ENCODE results near the gene FMOD. TPM values are rescaled to one million over a fixed set of nuclear protein-coding genes. Genes with fewer than 3 reads are reported as not detected.

Gene FMOD
- total RNA-seq, 2 experiments from 2014 or later = not detected

DNA sequence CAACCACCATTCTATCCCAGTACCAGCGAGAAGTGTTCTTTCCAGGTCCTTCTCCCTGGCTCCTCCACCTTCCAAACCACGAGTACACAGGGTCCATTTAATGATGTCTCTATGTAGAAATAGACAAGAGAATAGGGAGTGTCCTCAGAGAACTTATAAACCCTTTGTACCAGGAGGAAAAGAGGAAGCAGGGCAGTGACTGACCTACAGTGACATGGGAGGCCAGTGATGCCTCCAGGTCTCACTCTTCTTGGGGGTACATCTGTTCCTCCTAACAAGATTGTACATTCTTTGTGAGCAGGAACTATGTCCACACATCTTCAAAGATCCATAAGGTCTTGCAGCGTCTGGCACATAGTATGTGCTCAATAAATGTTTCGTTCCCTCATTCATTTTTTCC lies 18.7 kb upstream of the FMOD start:
- no peak overlapping the region for H3K4me3 Mint-ChIP-seq
- POLR2A ChIA-PET = no interaction called here
- H3K27ac Mint-ChIP-seq = no peak overlapping the region
- no peaks in the 10 kb centered on the region for H3K4me1 Mint-ChIP-seq
- peaks cover 24% of the 10 kb centered on the region for H3K27me3 Mint-ChIP-seq
- no peaks in the 10 kb centered on the region for H3K9me3 Mint-ChIP-seq
- ATAC-seq (ENCODE audit: low read depth) (no peak), DNase-seq (no peak)
- no peaks in the 10 kb centered on the region for H3K36me3 Mint-ChIP-seq

GRCh38 chr1:203368624-203369451 lies 17.9 kb upstream of the FMOD start:
- DNase-seq (no peak), ATAC-seq (ENCODE audit: low read depth) (no peak)
- POLR2A ChIA-PET = no interaction called here
- H3K4me3 Mint-ChIP-seq = no peak overlapping the region
- H3K27me3 Mint-ChIP-seq = peaks cover 27% of the 10 kb centered on the region
- H3K4me1 Mint-ChIP-seq = no peaks in the 10 kb centered on the region
- H3K9me3 Mint-ChIP-seq = no peaks in the 10 kb centered on the region
- H3K36me3 Mint-ChIP-seq = no peaks in the 10 kb centered on the region
- H3K27ac Mint-ChIP-seq = no peak overlapping the region

GRCh38 chr1:203367057-203367456 lies 16.1 kb upstream of the FMOD start:
- H3K4me1 Mint-ChIP-seq = no peaks in the 10 kb centered on the region
- H3K4me3 Mint-ChIP-seq = no peak overlapping the region
- ATAC-seq (ENCODE audit: low read depth) (no peak), DNase-seq (no peak)
- H3K27ac Mint-ChIP-seq = no peak overlapping the region
- POLR2A ChIA-PET = no interaction called here
- peaks cover 31% of the 10 kb centered on the region for H3K27me3 Mint-ChIP-seq
- no peaks in the 10 kb centered on the region for H3K9me3 Mint-ChIP-seq
- no peaks in the 10 kb centered on the region for H3K36me3 Mint-ChIP-seq

DNA sequence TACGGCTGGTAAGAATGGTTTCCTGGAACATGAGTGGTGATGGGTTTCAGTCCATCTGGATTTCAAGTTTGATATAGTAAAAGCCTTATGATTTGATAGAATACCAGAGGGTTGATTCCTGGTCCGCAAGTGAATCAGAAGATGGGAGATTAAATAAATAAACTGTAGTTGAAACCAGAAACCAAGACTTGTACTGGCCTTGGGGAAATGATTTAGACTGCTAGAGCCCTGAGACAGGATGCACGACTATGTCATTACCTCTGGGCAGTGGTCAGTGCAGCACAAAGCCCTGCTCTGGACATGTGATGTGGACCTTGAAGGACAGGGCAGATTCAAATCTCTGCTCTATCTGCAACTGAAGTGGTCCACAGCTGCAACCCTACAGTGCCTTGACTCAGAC lies 15.6 kb upstream of the FMOD start:
- H3K4me1 Mint-ChIP-seq = no peaks in the 10 kb centered on the region
- ATAC-seq (ENCODE audit: low read depth) (no peak), DNase-seq (no peak)
- no peaks in the 10 kb centered on the region for H3K9me3 Mint-ChIP-seq
- peaks cover 34% of the 10 kb centered on the region for H3K27me3 Mint-ChIP-seq
- no peak overlapping the region for H3K27ac Mint-ChIP-seq
- H3K36me3 Mint-ChIP-seq = no peaks in the 10 kb centered on the region
- POLR2A ChIA-PET = no interaction called here
- H3K4me3 Mint-ChIP-seq = no peak overlapping the region

- Mint-ChIP-seq H3K27me3 (peaks cover 33% of the 10 kb centered on the region), H3K27ac (no peak overlapping the region), H3K4me3 (no peak overlapping the region), H3K9me3 (no peaks in the 10 kb centered on the region), H3K4me1 (no peaks in the 10 kb centered on the region), H3K36me3 (no peaks in the 10 kb centered on the region)
- no peak for DNase-seq
- POLR2A ChIA-PET = no interaction called here
- ATAC-seq (ENCODE audit: low read depth) = no peak
Measured at GRCh38 chr1:203364806-203365205, 13.9 kb upstream of the FMOD start.

DNA sequence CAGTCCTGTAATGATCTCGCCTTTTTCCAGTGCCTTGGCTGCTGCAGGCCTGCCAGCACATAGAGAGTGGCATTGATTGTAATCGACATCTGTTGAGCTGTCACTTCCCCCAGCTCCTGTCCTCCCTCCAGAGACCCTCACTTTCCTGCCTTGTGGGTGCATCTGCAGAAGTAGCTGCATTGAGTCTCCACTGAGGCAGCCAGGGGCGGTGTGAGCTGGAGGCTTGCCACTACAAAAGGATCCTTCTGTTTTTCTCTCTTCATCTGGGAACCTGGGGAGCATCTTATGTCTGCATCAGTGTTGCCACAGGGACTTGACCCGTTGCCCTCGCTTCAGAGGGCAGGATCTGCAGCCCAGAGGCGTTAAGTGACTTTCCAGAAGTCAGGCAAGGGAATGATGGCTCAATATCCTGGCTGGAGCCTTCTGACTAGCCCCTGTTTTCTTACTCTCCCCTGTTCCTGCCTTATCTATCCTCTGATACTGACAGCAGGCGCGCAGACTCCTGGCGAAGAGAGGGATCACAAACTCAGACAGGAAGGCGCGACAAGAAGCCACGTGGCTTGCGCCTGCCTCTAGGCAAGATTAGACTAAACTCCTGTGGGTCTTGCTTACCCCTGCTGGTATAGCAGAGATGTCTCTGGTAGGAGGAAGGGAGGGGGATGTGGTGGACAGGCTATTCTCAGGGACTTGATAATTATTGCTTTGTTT lies 13.3 kb upstream of the FMOD start:
- H3K36me3 Mint-ChIP-seq = no peaks in the 10 kb centered on the region
- H3K27ac Mint-ChIP-seq = no peak overlapping the region
- ATAC-seq (ENCODE audit: low read depth) (no peak), DNase-seq (no peak)
- no peak overlapping the region for H3K4me3 Mint-ChIP-seq
- H3K4me1 Mint-ChIP-seq = no peaks in the 10 kb centered on the region
- POLR2A ChIA-PET = no interaction called here
- H3K27me3 Mint-ChIP-seq = peaks cover 37% of the 10 kb centered on the region
- H3K9me3 Mint-ChIP-seq = no peaks in the 10 kb centered on the region

DNA sequence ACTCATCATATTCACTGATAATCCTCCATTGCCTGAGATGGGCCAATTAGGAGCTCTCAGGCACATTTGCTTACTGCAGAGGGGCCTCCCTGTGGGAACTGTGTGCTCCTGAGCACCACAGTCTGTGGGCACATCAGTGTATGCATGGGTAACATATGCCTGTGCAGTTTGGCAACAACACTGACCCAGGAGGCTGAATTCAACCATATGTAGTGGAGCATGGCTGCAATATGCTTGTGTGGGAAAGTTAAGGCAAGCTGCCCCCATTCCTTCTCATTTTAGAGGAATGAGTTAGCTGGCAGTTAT lies 11.8 kb upstream of the FMOD start:
- POLR2A ChIA-PET = no interaction called here
- H3K4me3 Mint-ChIP-seq = no peak overlapping the region
- peaks cover 52% of the 10 kb centered on the region for H3K27me3 Mint-ChIP-seq
- no peak overlapping the region for H3K27ac Mint-ChIP-seq
- DNase-seq = no peak
- H3K36me3 Mint-ChIP-seq = no peaks in the 10 kb centered on the region
- peaks cover 1% of the 10 kb centered on the region for H3K9me3 Mint-ChIP-seq
- H3K4me1 Mint-ChIP-seq = no peaks in the 10 kb centered on the region
- no peak for ATAC-seq (ENCODE audit: low read depth)

DNA sequence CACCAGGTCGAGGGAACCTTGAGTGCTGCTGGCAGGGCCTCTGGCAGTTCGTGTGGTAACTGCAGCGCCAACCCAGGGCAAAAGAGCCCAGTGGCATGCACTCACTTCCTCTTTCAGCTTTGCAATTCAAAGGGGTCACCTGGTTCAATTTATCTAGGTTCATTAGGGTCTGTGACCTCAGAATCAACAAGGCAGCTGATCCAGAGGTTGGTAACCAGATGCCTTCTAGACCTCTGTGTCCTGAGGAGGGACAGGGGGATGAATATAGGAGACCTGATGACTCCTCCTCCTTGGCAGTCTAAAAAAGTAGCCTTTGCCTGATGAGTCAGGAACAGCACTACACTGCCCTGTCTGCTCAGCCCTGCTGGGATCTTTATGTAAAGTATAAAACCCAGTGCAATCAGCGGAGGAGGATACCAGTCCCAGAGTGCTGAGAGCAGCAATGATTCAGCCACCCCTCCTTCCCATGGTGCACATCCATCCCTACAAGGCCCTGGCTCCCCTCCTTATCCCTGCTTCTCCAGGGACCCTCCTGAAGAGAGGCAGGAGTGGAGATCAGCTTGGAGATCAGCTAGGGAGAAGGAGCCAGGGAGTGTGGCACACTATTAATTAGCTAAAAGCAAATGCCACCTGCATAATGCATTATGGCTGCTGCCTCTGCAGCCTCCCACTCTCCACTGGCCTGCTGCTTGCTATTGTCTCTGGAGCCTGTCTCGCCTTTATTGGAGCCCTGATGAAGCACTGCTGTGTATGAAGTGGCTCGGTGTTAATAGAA lies 11.2 kb upstream of the FMOD start:
- Mint-ChIP-seq H3K4me3 (no peak overlapping the region), H3K27me3 (peaks cover 57% of the 10 kb centered on the region), H3K27ac (no peak overlapping the region), H3K9me3 (peaks cover 4% of the 10 kb centered on the region), H3K36me3 (no peaks in the 10 kb centered on the region), H3K4me1 (no peaks in the 10 kb centered on the region)
- no peak for ATAC-seq (ENCODE audit: low read depth)
- POLR2A ChIA-PET = no interaction called here
- DNase-seq = no peak

GRCh38 chr1:203360547-203361185 lies 9.7 kb upstream of the FMOD start:
- ATAC-seq (ENCODE audit: low read depth) = no peak
- no peak for DNase-seq
- no peak overlapping the region for H3K27ac Mint-ChIP-seq
- POLR2A ChIA-PET = interaction anchor here (0.7 kb wide), 1 partner anchor 371 kb away, joined by 3 read pairs; no protein-coding TSS in a partner anchor
- no peaks in the 10 kb centered on the region for H3K36me3 Mint-ChIP-seq
- H3K4me1 Mint-ChIP-seq = no peaks in the 10 kb centered on the region
- H3K27me3 Mint-ChIP-seq = peaks cover 56% of the 10 kb centered on the region
- peaks cover 6% of the 10 kb centered on the region for H3K9me3 Mint-ChIP-seq
- H3K4me3 Mint-ChIP-seq = no peak overlapping the region

DNA sequence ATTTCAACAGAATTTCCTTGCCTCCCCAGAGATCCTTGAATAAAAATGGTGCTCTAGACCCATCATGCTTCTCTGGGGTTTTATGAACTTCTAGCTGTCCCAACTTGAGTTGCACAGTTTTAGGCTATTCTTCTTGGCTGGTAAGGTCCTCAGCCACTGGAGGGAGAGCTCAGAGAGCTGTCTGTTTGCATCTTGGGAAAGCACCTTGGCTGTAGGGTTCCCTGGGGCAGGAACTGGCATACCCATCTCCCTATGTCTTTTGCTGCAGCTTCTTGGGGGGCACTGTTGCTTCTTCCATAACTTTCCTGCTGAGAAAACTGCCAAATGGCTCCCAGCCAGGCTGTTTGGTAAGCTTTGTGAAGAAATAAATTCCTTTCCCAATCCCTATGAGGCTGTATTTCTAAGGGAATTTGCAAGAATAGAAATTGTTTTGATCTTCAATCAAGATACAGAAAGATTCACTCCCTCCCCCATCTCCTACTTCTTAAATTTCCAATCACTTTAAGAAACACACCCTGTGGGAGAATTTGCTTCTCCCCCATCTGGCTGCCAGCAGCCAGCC lies 8.2 kb upstream of the FMOD start:
- Mint-ChIP-seq H3K36me3 (no peaks in the 10 kb centered on the region), H3K4me1 (peaks cover 4% of the 10 kb centered on the region), H3K4me3 (no peak overlapping the region), H3K27me3 (peaks cover 46% of the 10 kb centered on the region), H3K27ac (no peak overlapping the region), H3K9me3 (peaks cover 6% of the 10 kb centered on the region)
- POLR2A ChIA-PET = no interaction called here
- ATAC-seq (ENCODE audit: low read depth) = no peak
- no peak for DNase-seq

- POLR2A ChIA-PET = no interaction called here
- no peak for ATAC-seq (ENCODE audit: low read depth)
- H3K4me1 Mint-ChIP-seq = peaks cover 6% of the 10 kb centered on the region
- no peaks in the 10 kb centered on the region for H3K36me3 Mint-ChIP-seq
- peaks cover 39% of the 10 kb centered on the region for H3K27me3 Mint-ChIP-seq
- no peak overlapping the region for H3K4me3 Mint-ChIP-seq
- no peak for DNase-seq
- H3K9me3 Mint-ChIP-seq = peaks cover 6% of the 10 kb centered on the region
- H3K27ac Mint-ChIP-seq = no peak overlapping the region
Measured at GRCh38 chr1:203354246-203354645, 3.3 kb upstream of the FMOD start.

GRCh38 chr1:203353486-203353885 lies 2.6 kb upstream of the FMOD start:
- DNase-seq (no peak), ATAC-seq (ENCODE audit: low read depth) (no peak)
- no peaks in the 10 kb centered on the region for H3K36me3 Mint-ChIP-seq
- peaks cover 6% of the 10 kb centered on the region for H3K9me3 Mint-ChIP-seq
- peaks cover 32% of the 10 kb centered on the region for H3K27me3 Mint-ChIP-seq
- H3K27ac Mint-ChIP-seq = no peak overlapping the region
- H3K4me3 Mint-ChIP-seq = no peak overlapping the region
- POLR2A ChIA-PET = no interaction called here
- peaks cover 6% of the 10 kb centered on the region for H3K4me1 Mint-ChIP-seq

DNA sequence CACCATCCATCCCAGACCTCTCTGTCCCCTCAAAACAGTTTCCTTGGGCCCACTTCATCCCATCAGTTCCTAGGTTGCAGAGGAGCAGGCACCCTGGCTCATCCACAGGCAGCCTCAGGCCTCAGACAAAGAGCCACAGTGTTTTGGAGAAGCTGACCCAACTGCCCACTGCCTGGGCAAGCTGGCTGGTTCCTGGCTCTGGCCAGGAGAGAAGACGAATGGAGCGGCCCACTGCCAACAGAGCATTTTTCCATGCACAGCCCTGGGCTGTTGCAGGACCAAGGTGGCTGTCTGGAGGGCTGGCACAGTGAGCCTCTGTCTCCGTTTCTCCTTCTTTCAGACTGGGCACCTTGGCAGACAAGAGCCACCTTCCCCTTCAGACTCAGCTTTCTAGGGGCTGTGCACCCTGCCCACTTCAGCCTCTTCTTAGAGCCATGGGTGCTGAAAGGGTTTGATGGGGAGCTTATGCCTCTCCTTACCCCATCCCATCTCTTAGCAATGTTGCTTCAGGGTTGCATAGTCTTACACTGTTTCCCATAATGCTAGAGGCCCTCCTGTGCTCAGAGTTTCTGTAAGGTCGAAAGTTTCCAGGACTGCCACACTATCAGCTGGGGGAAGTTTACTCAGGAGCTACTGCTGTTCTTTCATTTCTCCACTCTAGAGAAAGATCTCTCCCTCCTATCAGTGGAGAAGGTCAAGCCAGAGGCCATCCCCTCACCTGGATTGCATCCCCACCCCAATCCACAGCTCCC lies 973 bp downstream of the FMOD start:
- no peak for ATAC-seq (ENCODE audit: low read depth)
- Mint-ChIP-seq H3K27ac (no peak overlapping the region), H3K4me3 (no peak overlapping the region), H3K4me1 (peaks cover 6% of the 10 kb centered on the region), H3K9me3 (no peaks in the 10 kb centered on the region), H3K36me3 (no peaks in the 10 kb centered on the region), H3K27me3 (peaks cover 13% of the 10 kb centered on the region)
- POLR2A ChIA-PET = no interaction called here
- no peak for DNase-seq

All from activated naive CD8-positive, alpha-beta T cell treated with anti-CD3 and anti-CD28 coated beads, Interleukin-2, amount 10 ng/mL, durations not matched to agents 7 days and 5 days (primary cell).